ES-I3 (cell line): Measurements from ENCODE around the gene FARP1.

Source experiments
- H3K36me3 ChIP-seq: 2 replicates; pipeline ENCODE4 v1.6.1; 2013; ENCODE audit warnings: mild to moderate bottlenecking, low read length, control low read depth, moderate library complexity; ENCODE audit not compliant: insufficient read depth
- H3K4me1 ChIP-seq: 2 replicates; pipeline ENCODE4 v1.6.1; 2013; ENCODE audit warnings: mild to moderate bottlenecking, control low read depth, low read length; ENCODE audit not compliant: insufficient read depth
- H3K9ac ChIP-seq: 2 replicates; pipeline ENCODE4 v1.6.1; 2013; ENCODE audit warnings: low read depth, mild to moderate bottlenecking, low read length, moderate library complexity
- H3K9me3 ChIP-seq: 2 replicates; pipeline ENCODE4 v1.6.1; 2013; ENCODE audit warnings: mild to moderate bottlenecking, low read length, moderate library complexity; ENCODE audit not compliant: control insufficient read depth, insufficient read depth

Gene FARP1

GRCh38 chr13:98214008-98214643 is 71.2 kb downstream of the FARP1 start:
- H3K9ac ChIP-seq = no peak overlapping the region
- no peaks in the 10 kb centered on the region for H3K4me1 ChIP-seq
- no peaks in the 10 kb centered on the region for H3K36me3 ChIP-seq
- peaks cover 3% of the 10 kb centered on the region; the same call in 1 of the 2 replicates for H3K9me3 ChIP-seq

- H3K4me1 ChIP-seq = no peaks in the 10 kb centered on the region
- H3K36me3 ChIP-seq = no peaks in the 10 kb centered on the region
- H3K9ac ChIP-seq = no peak overlapping the region
- H3K9me3 ChIP-seq = peaks cover 3% of the 10 kb centered on the region; the same call in 1 of the 2 replicates
Observed at GRCh38 chr13:98214707-98215106, 71.8 kb downstream of the FARP1 start.

DNA sequence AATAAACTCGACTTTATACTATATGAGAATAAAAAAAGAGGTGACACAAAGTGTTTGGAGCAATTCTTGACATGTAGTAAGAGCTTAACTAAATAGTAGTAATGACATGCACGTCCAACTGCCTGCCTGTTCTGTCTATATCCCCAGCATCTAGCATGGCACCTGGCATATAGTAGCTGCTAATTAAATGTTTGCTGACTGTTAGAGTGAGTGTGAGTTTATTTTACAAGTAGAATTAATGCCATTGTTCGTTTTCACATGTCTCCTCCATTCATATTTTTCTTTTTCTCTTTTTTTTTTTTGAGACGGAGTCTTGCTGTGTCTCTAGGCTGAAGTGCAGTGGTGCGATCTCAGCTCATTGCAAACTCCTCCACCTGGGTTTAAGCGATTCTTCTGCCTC is 72.6 kb downstream of the FARP1 start:
- Histone ChIP-seq H3K4me1 (no peaks in the 10 kb centered on the region), H3K9me3 (no peaks in the 10 kb centered on the region), H3K36me3 (no peaks in the 10 kb centered on the region), H3K9ac (no peak overlapping the region)

DNA sequence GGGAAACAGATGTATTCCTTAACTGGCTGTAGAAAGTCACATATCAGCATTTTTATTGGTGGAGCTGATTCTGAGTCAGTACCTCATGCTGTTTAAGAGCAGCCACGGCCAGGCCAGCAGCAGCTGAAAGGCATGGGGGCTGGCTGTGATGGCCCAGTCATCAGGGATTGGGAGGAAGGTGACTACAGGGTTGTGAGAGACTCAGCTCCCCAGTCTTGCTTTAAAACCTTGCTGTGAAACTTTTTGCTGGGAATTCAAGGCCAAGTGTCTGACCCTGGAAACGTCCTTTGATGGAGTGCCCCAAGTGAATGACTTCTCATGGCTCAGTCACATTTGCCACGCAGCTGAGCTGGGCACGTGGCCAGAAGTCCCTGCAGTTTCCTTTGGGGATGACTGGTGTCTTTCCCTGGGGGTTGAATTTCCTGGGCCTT is 73.3 kb downstream of the FARP1 start:
- Histone ChIP-seq H3K9ac (no peak overlapping the region), H3K36me3 (no peaks in the 10 kb centered on the region), H3K9me3 (no peaks in the 10 kb centered on the region), H3K4me1 (no peaks in the 10 kb centered on the region)

DNA sequence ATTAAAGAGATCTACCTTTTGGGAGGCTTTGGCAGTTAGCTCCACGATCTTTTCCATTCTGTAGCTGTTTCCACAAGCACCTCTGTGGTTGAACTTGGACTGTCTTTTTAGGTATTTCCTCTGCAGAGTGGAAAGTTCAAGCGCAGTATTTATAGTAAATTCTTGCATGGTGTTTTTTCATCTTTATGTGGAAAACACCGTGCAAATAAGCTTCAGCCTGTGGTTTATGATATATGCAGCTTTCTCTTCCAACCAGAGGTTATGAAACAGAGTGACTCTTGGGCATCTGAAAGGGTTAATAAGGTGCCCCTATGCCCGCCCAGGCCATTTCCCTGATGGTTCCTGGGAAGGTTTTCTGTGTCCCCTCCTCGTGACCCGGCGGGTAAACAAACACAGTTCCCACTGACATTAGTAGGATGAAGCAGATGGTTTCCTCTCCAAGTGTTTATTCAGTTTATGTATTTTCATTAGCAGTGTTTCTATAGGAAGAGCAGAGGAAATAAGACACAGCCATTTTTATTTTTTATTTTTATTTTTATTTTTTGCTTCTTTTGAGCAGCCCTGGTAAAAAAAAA is 73.9 kb downstream of the FARP1 start:
- H3K4me1 ChIP-seq = no peaks in the 10 kb centered on the region
- no peaks in the 10 kb centered on the region for H3K36me3 ChIP-seq
- no peaks in the 10 kb centered on the region for H3K9me3 ChIP-seq
- H3K9ac ChIP-seq = no peak overlapping the region

DNA sequence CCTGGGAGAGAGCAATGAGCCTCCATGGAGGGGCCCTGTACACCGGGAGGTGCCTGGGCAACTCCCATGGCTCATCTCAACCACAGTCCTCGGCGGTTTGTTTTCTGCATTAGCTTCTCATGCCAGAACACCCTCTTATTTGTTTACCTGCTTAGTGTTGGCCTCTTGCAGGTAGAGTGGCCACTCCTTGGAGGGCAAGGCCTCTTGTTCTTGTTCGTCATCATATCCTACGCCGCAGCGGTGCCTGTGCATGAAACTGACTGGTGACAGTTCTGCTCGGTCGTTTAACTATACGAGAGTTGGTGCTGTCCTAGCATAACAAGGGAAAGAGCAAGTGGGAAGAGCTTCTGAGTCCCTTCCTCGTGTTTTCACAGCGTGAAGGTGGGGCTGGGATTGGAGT is 74.7 kb downstream of the FARP1 start:
- no peaks in the 10 kb centered on the region for H3K9me3 ChIP-seq
- H3K4me1 ChIP-seq = no peaks in the 10 kb centered on the region

GRCh38 chr13:98219685-98220084 is 76.8 kb downstream of the FARP1 start:
- Histone ChIP-seq H3K36me3 (no peaks in the 10 kb centered on the region), H3K4me1 (no peaks in the 10 kb centered on the region), H3K9me3 (no peaks in the 10 kb centered on the region), H3K9ac (no peak overlapping the region)

More for the DNA sequence above, 74.7 kb downstream of the FARP1 start:
- Histone ChIP-seq H3K36me3 (no peaks in the 10 kb centered on the region), H3K9ac (no peak overlapping the region)

- H3K9ac ChIP-seq = no peak overlapping the region
- no peaks in the 10 kb centered on the region for H3K36me3 ChIP-seq
- H3K4me1 ChIP-seq = no peaks in the 10 kb centered on the region
Observed at GRCh38 chr13:98220271-98220791, 77.4 kb downstream of the FARP1 start.

DNA sequence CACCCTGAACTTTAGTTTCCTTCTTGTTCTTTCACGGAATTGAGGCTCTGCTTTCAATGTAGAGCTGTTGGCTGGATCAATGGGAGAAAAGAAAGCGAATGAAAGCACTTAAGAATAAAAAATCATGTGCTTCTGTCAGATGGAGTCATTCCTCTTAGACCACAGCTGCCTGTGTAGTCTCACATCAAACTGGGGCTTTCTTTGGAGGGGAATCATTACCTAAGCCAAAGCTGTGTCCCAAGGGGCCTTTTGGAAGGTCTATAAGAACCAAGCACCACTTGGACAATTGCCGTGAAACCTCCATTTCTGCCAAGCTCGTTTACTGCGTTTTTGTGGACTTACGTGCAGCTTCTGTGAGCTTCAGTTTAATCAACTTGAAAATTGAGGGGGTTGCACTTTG is 78.3 kb downstream of the FARP1 start:
- H3K9ac ChIP-seq = no peak overlapping the region
- no peaks in the 10 kb centered on the region for H3K9me3 ChIP-seq
- H3K36me3 ChIP-seq = no peaks in the 10 kb centered on the region; the same call in 1 of the 2 replicates
- no peaks in the 10 kb centered on the region for H3K4me1 ChIP-seq

More at GRCh38 chr13:98220271-98220791, 77.4 kb downstream of the FARP1 start:
- H3K9me3 ChIP-seq = no peaks in the 10 kb centered on the region

DNA sequence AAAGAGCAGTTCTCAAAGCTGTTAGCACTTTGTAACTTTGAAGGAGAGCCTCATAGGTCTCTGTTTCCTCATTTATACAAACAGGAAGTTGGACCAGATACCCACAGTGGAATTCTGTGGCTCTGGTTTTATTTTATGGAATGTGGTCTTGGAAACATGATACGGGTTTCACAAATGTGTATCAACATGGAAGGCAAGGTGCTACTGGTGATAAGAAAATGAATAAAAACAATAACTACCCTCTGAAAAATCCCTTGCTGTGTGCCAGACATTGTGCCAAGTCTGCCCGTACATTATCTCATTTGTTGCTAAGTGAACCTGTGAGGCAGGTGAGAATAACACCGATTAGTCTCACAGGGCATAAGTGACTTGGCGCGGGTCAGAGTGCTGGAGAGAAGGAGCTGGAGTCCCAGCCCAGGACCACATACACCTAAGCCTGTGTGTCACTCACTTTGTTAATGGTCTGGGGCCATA is 79.2 kb downstream of the FARP1 start:
- Histone ChIP-seq H3K9ac (no peak overlapping the region), H3K4me1 (no peaks in the 10 kb centered on the region), H3K36me3 (no peaks in the 10 kb centered on the region; the same call in 1 of the 2 replicates), H3K9me3 (no peaks in the 10 kb centered on the region)

- H3K36me3 ChIP-seq = no peaks in the 10 kb centered on the region; the same call in 1 of the 2 replicates
- no peaks in the 10 kb centered on the region for H3K4me1 ChIP-seq
- no peaks in the 10 kb centered on the region for H3K9me3 ChIP-seq
- H3K9ac ChIP-seq = no peak overlapping the region
Observed at GRCh38 chr13:98222816-98223215, 79.9 kb downstream of the FARP1 start.

DNA sequence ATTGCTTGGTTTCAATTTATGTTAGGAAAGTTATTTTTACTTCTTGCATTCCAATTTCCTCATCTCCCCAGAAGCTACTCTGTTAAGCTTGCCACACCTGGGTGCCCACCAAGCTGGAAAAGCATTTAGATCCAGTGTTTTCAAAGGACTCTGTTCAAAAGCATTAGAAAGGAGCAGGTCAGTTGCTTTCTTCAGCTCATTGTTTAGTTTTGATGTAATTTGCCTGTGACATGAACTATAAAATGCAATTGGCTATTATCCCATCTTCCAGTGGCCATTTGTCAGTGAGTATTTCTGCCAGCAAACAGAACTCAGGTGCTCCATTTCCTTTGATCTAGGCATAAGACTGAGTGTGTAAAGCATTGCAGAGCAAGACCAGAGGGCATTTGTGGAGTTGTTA is 80.8 kb downstream of the FARP1 start:
- no peaks in the 10 kb centered on the region; the same call in 1 of the 2 replicates for H3K36me3 ChIP-seq

DNA sequence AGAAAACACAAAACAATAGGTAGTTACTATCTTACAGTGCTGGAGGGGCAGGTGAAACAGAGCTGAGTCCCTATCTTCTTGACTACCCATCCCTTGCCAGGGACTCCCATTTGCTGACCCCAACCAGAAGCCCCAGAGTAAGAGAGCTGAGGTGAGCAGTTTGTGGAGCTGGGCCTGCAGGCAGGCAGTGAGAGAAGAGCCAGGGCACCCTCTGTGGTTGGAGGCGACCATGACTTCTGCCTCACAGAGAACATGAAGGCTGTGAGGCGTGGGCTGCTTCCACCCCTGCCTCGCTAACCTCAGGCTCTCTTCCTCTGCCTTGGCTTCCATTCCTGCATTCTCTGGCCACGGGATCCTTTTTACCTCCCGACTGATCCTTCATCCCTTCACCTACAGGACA is 81.7 kb downstream of the FARP1 start:
- no peaks in the 10 kb centered on the region for H3K4me1 ChIP-seq
- H3K36me3 ChIP-seq = no peaks in the 10 kb centered on the region; the same call in 1 of the 2 replicates

More for the DNA sequence above, 80.8 kb downstream of the FARP1 start:
- Histone ChIP-seq H3K4me1 (no peaks in the 10 kb centered on the region), H3K9me3 (no peaks in the 10 kb centered on the region), H3K9ac (no peak overlapping the region)

DNA sequence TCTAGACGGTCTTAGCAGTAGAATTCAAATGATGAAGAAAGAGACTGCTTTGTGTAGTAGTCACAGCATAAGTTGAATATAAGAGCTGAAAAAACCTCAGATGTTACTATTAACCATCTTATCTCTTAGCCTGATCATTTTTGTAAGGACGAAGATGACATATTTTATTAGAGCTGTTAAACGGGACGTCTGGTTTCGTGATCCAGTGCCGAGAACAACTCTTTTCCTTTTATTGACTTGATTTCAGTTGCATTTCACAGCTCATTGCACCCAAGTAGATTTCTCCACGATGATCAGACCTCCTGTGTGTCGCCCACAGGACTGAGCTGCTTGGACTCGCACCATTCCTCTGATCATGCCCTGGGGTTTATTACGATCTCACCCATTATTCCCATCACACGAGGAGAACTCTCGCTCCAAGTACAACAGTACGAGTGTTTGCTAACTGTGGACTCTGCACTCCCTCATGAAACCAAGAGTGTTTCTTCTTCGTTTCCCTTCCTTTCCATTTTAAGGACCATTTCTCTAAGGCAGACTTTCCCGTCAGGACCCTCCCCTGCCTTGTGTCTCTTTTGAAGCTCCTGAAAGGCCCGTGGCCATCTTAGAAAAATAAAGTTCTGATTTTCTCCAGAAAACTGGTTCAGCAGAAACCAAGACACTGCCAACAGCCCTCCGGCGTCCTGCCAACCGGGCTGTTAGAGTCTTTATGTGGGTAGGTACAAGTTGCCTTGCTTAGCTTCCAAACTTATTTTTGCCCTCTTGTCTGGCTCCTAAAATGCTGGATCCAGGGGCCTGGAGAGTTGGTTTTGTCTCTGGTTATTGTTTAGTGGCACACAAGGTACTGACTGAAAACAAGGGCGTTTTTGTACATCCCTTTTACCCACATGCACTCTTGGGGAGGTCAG is 82.4 kb downstream of the FARP1 start:
- H3K4me1 ChIP-seq = no peaks in the 10 kb centered on the region
- H3K36me3 ChIP-seq = no peaks in the 10 kb centered on the region; the same call in 1 of the 2 replicates
- no peak overlapping the region for H3K9ac ChIP-seq
- H3K9me3 ChIP-seq = peaks cover 3% of the 10 kb centered on the region; the same call in 1 of the 2 replicates

More for the DNA sequence above, 81.7 kb downstream of the FARP1 start:
- no peak overlapping the region for H3K9ac ChIP-seq
- no peaks in the 10 kb centered on the region; the same call in 1 of the 2 replicates for H3K9me3 ChIP-seq
